ENCODE results near the gene FRYL. TPM values are rescaled to one million over a fixed set of nuclear protein-coding genes. Genes with fewer than 3 reads are reported as not detected.
"Not testable (repeated sequence)": the region's sequence is repeated elsewhere in the genome, so short reads cannot be mapped to it uniquely, and the experiment has no call there.

Gene FRYL
- total RNA-seq (2014; rRNA removed) = 41.9 and 59.5 TPM in 2 replicates
- polyA plus RNA-seq (2012) = 7.8 TPM

DNA sequence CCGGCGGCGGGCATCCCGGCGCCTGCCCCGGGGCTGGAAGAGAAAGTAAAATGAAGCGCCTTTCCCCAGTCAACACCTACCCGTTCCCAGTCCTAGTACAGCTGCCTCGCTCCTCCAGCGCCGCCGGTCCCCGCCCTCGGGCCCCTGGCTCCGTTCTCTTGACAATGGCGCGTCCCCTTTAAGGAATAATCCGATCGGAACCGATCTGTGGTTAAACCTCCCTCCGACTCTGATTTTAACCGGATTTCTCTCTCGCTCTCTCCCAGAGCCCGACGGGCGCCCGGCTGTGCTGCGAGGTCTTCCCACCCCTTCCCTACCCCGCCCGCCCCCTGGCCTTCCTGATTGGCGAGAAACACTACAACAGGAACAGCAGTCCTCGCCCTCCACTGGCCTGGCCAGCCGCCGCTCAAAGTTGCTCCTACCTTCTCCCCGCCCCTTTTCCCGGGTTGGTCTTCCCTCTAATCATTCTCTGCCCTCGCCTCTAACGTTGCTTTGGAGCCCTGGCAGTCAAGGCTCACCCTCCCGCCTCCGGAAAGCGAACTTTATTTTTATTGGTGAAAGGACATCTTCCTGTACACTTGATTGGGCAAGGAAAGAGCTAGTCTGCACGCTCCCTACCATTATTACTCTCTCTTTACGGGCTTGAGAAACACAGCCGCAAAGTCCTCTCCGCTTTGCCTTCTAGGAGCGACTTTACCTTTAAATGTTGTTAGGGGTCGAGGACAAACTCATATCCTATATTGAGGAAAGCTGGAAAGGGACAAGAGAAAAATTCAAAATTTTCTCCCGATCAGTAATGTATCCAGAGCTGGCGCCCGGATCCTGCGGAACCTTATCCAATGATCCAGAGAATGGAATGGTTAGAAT, at the start of gene FRYL:
Gene FRYL (minus strand): TSS at position 282 of the 867 bp plus-strand sequence. CDS start 145,869 bp downstream, outside the sequence.
- peak; percentile 99 for DNase-seq (ENCODE audit: low read depth)

DNA sequence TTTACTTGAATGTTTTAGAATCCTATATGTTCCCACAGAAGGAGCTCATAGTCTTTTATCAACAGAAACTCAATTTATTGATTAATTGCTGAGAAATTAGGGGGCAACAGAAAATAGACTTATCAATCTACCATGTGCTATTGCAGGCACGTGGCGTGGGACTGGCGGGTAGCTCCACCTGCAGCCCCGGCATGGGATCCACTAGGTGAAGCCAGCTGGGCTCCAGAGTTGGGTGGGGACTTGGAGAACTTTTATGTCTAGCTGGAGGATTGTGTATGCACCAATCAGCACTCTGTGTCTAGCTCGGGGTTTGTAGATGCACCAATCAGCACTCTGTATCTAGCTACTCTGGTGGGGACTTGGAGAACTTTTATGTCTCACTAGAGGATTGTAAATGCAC, 47.5 kb upstream of the FRYL start:
- no peak for DNase-seq (ENCODE audit: low read depth)

DNA sequence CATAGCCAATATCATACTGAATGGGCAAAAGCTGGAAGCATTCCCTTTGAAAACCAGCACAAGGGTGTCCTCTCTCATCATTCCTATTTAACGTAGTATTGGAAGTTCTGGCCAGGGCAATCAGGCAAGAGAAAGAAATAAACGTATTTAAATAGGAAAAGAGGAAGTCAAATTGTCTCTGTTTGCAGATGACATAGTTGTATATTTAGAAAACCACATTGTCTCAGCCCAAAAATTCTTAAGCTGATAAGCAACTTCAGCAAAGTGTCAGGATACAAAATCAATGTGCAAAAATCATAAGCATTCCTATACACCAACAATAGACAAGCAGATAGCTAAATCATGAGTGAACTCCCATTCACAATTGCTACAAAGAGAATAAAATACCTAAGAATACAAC, 41.4 kb upstream of the FRYL start:
- DNase-seq (ENCODE audit: low read depth) = not testable (repeated sequence)

DNA sequence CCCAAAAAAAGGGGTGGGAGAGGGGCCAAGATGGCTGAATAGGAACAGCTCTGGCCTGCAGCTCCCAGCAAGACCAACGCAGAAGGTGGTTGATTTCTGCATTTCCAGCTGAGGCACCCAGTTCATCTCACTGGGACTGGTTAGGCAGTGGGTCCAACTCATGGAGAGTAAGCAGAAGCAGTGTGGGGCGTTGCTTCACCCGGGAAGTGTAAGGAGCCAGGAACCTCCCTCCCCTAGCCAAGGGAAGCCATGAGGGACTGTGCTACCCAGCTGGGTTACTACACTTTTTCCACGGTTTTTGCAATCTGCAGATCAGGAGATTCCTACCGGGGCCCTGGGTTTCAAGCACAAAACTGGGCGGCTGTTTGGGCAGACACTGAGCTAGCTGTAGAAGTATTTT, 36.9 kb upstream of the FRYL start:
- no peak for DNase-seq (ENCODE audit: low read depth)

DNA sequence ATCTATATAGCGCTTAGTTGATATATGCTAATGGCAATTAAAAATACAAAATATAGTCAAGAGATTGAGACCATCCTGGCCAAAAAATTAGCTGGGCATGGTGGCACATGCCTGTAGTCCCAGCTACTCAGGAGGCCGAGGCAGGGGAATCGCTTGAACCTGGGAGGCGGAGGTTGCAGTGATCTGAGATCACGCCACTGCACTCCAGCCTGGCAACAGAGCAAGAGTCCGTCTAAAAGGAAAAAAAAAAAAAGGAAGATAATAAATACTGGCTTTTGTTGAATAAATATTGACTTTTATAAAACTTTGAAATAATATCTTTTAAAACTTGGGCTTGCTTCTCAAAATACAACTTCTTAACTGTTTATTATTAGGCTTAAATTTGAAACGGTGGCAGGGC, 36.2 kb upstream of the FRYL start:
- DNase-seq (ENCODE audit: low read depth) = not testable (repeated sequence)

DNA sequence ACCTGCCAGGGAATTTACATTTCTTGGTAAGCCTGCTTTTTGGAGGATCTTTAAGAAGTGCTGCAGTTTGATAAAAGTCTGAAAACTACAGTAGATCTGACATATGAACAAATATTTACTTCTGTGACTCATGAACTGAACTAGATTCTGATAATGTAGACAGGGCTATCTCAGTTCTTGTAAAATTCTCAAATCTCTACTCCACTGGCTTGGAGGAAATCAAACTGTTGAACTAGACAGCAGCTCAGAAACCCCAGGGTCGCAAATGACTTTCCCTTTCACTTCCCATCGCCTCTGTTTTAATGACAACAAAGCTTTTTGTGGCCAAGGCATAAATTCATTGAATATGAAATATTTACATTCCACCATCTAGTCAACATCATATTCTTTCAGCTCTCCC, 35.4 kb upstream of the FRYL start:
- DNase-seq (ENCODE audit: low read depth) = no peak

DNA sequence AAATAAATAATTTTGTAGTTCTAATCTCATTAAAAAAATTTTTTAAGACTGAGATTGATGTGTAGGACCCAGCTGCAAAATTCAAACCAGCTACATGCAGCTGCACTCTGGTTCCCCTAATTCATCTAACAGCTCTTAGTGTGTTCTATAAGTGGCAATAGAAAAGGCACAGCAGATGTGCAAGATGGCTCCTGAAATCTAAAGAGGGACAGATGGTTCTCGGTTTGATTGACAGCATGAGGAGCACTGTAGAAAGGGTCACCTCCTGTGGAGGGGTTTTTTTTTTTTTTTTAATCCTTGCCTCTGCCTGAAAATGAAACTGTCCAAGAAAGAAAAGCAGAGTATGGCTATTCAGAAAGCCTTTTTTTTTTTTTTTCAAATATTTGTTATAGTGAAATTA, 33.9 kb upstream of the FRYL start:
- DNase-seq (ENCODE audit: low read depth) = peak; percentile 36

DNA sequence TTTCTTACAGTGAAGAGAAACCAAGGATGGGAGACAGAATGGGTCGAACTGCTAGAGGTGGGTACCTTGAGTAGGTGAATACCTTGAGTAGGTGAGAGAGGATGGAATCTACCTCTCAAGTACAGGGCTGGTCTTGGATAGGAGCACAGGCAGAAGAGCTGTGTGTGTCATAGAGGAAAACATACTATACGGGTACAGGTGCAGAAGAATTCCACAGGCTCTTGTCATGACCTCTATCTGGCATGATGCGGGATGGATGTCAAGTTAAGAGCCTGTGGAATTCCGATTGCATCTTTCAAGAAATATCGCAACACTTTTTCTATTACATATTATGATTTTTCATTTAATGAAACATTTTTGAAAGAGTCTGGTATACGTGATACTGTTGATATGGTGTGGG, 32.8 kb upstream of the FRYL start:
- DNase-seq (ENCODE audit: low read depth) = no peak

DNA sequence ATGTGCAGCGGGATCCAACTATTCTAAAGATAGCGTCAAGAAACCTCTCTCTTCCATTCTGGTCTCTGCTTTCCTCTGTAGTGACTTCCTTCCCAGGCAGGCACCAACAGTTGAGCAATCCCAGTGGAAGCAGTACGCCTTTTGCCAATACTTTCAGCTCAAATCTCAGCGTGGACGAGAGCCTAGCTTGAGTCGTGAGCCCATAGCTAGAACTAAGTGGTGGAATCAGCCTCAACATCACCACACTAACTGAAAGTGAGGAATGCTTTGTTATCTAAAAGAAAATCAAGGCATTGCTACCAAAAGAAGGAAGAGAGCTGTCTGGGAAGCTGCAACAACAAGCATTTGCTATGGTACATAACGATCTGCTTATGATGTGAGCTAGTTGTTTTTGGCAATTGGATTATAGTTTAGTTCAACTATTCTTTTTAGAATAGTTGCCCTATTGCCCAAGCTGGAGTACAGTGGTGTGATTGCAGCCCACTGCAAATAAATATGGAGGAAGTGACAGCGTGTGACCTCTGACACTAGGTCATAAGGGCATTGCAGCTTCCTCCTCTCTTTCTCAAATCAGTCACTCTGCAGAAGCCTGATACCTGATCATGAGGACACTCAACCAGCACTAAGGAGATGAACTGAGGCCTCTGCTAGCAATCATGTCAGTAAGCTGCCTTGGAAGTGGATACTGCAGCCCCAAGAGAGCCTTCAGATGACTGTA, 24.7 kb upstream of the FRYL start:
- DNase-seq (ENCODE audit: low read depth) = no peak

DNA sequence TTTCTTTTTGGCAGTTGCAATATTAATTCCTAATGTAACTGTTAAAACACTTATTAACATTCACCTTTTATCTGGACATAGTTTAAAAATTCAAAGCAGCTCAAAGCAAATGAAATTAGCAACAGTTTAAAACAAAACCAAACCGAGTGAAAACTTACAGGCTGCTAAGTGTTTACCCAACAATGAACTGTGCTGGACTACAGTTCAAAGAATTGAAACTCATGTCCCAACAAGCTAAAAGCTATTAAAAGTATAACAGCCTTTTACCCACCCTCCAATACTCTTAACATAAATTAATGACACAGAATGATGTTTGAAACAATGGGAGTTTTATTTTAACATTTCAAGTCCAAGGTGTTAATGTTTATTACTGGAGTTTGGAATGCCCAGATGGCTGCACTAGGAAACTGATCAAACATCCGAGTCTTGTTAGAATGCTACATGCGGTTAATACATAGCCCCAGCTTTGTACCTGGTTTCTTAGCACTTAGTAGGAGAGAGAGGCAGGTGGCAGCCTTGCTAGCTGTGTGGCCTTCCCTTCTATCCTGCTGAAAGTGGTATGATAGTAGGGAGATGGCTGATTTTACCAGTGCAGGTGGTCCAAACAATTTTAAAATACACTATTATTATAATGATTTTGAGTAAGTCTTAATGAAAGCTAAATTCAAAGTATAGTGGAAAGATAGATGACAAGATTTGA, 21.1 kb upstream of the FRYL start:
- no peak for DNase-seq (ENCODE audit: low read depth)

DNA sequence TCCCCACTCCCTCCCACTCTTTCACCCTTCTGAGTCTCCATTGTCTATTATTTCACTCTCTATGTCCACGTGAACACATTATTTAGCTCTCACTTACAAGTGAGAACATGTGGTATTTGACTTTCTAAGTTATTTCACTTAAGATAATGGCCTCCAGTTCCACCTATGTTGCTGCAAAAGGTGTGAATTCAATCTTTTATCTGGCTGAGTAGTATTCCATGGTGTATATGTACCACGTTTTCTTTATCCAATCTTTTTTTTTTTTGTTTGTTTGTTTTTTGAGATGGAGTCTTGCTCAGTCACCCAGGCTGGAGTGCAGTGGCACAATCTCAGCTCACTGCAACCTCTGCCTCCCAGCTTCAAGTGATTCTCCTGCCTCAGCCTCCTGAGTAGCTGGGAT, 20.1 kb upstream of the FRYL start:
- DNase-seq (ENCODE audit: low read depth) = not testable (repeated sequence)

DNA sequence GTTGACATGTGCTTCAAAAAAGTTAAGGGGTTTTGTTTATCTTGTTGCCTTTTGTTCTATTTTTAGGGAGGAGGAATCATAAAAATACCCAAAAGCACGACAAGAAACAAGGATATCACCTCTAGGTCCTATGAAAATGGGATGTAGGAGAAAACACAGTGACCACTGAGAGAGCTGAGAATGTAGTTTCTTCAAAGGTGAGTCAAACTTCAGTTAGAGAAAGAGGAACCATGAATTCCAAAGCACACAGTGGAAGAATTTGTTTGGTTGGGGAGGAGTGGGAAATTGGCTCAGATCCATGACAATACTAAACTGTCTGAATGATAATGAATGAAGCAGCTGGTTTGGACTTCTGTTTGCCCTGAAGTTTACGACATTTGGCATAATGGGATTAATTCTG, 19.1 kb upstream of the FRYL start:
- peak; percentile 45 for DNase-seq (ENCODE audit: low read depth)

DNA sequence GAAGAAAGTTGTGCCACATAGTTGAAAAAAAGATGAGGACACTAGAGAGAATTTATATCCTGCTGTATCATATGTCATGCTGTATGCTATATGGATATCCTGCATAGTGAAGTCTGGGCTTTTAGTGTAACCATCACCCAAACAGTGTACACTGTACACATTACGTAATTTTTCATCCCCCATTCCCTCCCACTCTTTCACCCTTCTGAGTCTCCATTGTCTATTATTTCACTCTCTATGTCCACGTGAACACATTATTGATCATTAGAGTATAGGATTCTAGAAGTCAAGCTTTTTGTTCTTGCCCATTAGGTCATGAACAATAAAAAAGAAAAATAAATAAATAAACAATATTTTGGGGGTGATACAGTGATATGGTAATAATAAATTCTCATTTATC, 18.0 kb upstream of the FRYL start:
- no peak for DNase-seq (ENCODE audit: low read depth)

DNA sequence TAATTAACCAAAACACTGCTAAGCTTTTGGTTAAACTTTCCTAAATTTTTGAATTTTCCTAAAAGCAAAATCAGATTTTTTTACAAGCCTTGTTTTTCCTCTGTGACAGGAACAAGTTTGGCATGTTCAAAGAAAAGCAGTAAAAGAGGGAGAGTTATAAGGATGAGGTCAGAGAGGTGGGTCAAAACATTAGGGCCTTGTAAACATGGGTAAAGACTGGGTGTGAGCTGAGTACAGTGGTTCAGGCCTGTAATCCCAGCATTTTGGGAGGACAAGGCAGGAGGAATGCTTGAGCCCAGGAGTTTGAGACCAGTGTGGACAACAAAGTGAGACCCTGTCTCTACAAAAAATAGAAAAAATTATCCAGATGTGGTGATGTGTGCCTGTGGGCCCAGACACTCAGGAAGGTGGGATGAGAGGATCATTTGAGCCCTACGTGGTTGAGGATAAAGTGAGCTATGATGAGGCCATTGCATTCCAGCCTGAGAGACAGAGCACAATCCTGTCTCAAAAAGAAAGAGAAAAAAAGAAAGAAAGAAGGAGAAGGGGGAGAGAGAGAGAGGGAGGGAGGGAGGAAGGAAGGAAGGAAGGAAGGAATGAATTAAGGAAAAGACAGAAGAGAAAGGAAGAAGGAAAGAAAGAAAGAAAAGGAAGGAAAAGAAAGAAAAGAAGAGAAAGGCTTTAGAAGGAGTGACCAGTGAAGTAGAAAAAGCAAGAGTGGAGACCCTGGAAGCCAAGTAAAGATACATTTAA, 17.0 kb upstream of the FRYL start:
- DNase-seq (ENCODE audit: low read depth) = no peak

DNA sequence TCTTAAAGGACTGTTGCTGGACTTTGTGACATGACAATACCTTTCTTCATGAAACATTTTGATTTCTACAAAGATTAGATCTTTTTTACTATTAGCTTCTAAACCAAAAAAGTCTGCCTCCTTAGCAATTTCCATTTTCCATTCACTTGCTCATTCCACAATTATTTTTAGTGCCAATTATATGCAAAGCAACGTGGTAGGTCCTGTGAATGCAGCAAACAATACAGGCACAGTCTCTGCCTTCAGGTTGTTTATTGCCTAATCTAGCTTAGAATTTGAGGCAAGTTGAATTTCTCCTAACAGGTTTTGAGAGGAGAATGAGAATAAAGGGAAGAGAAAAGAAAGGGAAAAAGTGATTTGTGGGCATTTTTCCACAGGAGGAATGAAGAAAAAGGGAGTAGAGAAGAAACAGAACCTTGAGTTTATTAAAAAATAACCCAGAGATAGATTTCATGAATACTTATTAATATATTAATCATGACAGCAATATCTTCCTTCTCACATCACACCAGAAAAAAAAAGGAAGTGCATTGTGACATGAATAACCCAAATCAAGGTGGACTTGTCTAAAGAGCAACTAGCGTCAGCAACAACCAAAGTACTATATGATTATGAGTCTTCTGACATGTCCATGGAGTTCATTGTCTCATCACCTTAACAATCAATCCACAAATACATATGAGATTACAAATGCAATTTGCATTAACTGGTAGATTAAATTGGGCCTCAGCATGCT, 16.3 kb upstream of the FRYL start:
- DNase-seq (ENCODE audit: low read depth) = no peak

DNA sequence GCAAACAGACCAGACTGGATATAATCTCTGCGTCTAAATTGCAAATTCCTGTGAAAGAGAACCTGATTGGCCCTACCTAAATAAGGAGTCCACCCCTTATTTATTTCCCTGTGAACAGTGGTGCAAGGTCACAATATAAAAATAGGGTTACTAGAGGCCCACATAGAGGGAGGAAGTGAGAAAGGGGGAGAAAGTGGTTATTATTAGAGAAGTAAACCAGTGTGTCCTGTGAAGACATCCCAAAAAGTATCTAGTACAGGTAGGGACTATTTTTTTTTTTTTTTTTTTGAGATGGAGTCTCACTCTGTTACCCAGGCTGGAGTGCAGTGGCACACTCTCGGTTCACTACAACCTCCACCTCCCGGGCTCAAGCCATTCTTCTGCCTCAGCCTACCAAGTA, 15.0 kb upstream of the FRYL start:
- no peak for DNase-seq (ENCODE audit: low read depth)

DNA sequence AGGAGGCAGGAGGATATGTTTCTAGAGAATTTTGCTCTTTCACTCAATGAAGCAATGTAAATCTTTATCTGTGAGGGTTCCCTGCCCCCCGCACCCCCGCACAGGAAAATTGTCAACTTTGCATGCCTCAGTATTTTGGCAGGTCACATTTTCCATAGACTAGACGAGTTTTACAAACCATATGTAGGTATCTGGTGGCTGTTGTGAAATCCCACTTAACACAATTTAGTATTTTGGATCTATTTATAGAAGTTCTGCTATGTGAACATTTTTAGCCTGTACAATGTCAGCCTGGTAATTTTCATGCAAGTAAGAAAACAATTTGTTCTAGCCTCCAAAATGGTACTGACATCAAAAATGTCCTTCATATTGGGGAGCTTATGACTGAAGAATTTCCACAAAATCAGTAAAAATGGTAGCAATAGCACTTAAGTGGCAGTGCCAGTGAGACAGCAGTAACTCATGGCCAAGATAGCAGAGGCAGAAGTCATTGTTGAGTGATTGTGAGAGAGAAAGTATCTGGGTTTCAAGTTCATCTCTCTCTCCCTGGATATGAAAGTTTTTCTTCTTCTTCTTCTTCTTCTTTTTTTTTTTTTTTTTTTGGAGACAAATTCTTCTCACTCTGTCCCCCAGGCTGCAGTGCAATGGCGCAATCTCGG, 12.4 kb upstream of the FRYL start:
- no peak for DNase-seq (ENCODE audit: low read depth)

DNA sequence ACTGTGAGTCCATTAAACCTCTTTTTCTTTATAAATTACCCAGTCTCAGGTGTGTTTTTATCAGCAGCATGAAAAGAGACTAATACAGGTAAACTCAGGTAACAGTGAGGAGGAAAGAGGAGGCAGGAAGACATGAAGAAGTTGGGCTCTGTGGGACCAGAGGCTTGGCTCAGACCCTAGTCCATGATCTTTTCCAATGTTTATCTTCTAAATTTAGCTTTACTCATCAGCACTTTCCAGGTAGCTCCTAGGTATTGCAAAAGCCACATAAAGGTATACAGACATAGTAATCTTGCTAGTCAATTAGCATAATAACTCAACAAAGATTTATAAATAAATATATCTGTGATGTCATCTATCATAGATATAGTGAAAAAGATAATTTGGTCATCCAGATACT, 11.2 kb upstream of the FRYL start:
- no peak for DNase-seq (ENCODE audit: low read depth)

DNA sequence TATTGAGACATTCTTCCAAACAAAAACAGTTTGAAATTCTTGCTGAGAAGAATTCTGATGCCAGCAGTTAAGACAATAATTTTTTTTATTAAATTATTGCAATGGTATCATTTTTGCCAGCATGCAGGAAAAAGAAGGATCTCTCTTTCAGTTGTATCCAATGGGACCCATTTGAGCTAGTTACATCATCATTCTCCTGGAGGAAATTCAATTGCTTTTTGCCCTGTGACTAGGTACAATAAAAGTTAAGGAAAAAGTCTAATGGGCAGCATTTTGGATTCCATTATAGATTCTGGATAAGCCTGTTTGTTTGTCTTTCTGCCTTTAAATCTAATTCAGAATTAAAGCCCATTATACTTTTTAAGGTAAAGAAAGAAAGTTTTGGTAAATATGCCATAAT, 10.5 kb upstream of the FRYL start:
- DNase-seq (ENCODE audit: low read depth) = no peak

DNA sequence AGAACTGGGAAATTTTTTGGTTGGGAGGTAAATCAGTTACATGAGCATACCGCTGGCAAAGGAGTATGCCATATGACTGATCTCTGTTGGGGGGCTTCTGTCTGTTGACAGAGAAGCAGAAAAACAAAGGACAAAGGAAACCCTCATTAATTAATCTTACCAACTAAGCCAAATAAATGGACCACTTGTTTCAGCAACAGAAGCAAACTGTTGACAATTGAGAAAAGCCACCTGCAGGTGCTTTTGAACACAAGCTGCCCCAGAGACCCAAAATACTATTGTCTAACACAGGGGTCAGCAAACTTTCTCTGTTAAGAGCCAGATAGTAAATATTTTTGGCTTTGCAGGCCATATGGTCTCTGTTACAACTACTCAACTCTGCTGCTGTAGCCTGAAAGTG, 7.0 kb upstream of the FRYL start:
- DNase-seq (ENCODE audit: low read depth) = no peak

All from LHCN-M2 (cell line).